HTR-8/SVneo (cell line): ENCODE results near the gene DUSP19.
"Not testable (repeated sequence)": the region's sequence is repeated elsewhere in the genome, so short reads cannot be mapped to it uniquely, and the experiment has no call there.

Source experiments
- DNase-seq: peaks from one replicate; pipeline ENCODE4 v3.0.0; 2011; ENCODE audit warnings: low spot score, mixed read lengths; ENCODE audit not compliant: insufficient read length
- FAIRE-seq: peaks from 2 replicates; lab custom pipeline; 2011; peaks lifted over from hg19 to GRCh38; lab: Jason Lieb, UNC

DUSP19 gene, protein sequence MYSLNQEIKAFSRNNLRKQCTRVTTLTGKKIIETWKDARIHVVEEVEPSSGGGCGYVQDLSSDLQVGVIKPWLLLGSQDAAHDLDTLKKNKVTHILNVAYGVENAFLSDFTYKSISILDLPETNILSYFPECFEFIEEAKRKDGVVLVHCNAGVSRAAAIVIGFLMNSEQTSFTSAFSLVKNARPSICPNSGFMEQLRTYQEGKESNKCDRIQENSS

DNA sequence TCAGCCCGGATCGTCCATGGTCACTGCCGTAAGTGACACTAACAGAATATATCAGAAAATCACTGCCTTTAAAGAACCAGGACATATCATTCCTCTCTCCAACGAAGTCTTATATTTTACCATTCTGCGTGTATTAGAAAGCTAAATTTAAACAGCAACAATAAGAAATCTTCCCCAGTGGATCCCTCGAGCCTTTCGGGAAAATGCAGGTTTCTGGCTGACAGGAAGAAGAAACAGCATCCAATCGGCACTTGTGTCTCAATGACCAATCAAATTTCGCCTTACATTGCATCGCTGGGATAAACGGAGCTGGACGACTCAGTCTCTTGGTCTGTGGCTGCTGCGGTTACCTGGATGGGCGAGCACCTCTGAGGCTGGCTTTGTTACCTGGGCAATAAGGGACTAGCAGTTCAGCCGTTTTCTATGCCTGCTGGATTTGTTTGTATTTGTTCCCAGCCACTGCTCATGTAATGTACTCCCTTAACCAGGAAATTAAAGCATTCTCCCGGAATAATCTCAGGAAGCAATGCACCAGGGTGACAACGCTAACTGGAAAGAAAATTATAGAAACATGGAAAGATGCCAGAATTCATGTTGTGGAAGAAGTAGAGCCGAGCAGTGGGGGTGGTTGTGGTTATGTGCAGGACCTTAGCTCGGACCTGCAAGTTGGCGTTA is at the start of gene DUSP19:
Gene DUSP19 (plus strand): TSS at position 284 of the 675 bp plus-strand sequence. CDS start 187 bp downstream, at position 471.
- no peak for FAIRE-seq
- peak; percentile 90 for DNase-seq

DNA sequence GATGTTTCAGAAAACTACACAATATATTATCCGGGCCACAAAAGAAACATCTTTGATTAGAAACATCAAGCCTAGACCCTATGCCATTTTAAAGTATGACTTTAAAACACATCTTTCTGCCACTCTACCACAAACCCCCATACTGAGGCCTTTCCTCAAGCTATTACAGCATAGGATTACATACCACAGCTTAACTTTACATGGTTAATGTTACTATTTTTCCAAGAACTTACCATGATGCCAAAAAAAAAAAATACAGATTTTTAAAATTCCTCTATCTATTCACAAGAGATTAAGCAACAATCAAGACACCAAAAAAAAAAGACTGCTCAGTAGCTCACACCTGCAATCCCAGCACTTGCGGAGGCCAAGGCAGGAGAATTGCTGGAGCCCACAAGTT is 49.3 kb upstream of the DUSP19 start:
- DNase-seq (no peak), FAIRE-seq (no peak)

DNA sequence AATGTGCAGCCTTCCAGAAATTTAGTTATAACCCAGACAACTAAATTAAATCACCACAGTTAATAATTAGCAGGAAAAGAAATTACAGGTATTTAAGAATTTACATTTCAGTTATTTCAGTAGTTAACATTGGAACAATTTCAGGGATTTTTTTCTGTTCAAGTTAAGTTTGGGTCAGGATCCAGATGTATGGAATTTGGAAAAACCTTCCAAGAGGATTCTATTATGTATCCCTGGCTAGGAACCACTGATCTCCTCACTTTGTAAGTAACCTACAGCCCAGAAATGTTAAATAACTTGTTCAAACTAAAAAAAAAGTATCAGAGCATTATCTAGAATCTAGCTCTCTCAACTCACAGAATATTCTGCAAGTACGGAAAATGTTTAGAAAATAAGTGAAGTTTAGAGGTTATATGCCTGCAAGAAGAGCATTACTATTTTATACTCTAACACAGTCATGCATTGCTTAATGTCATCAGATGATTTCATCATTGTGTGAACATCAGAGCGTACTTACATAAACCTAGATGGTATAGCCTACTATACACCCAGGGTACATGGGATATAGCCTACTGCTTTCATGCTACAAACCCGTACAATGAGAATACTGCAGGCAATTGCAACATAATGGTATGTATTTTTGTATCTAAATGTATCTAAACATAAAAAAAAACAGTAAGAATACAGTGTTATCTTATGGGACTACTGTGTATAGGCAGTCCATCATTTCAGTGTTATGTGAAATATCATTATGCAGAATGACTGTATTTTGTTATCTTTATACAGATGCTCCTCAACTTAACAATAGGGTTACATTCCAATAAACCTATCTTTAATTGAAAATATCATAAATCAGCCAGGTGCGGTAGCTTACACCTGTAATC is 46.4 kb upstream of the DUSP19 start:
- FAIRE-seq, result no peak
- DNase-seq, result no peak

DNA sequence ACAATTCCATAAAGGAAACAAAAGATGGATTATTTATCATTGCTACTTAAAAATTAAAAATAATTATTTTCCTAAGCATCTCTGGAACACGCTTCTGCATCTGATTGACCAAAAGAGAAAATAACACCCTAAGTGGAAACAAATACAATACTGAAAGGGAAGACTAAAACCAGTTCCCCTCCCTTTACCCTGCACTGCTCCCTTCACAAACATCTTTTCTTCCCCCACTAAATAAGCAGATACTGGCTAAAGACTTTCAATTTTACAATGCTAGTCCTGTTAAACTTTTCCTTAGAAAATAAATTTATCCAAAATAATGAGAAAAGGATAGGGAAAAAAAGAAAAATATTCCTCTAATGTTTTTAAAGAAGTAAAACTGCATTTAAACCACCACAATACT is 44.6 kb upstream of the DUSP19 start:
- FAIRE-seq, result no peak
- DNase-seq, result no peak

- FAIRE-seq, result no peak
- no peak for DNase-seq
Observed at GRCh38 chr2:183034806-183035205, 43.7 kb upstream of the DUSP19 start.

- DNase-seq, result no peak
- no peak for FAIRE-seq
Observed at GRCh38 chr2:183035298-183035953, 43.1 kb upstream of the DUSP19 start.

GRCh38 chr2:183035954-183036669 is 42.4 kb upstream of the DUSP19 start:
- DNase-seq (no peak), FAIRE-seq (no peak)

DNA sequence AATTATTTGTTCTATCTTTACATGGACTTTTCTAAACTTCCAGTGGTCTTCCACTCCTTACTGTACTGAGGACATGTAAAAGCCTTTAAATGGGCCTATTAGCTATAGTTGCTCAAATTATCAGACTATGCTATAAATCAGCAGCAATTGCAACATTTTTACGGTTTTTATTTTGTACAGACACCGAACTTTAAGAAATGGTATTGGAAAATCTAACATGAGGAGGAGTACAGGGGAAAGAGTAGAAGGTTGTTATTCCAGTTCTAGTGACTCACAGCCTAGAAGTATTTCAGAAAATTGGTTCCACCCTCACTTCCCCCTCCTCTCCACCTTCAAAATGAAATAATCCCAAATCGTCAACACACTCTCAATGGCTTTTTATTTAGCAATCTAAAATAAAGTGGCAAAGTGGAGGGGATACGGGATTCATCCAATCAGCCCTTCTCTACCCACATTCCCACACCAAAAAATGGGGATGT is 41.4 kb upstream of the DUSP19 start:
- peak; percentile 17 for DNase-seq
- FAIRE-seq, result no peak

DNA sequence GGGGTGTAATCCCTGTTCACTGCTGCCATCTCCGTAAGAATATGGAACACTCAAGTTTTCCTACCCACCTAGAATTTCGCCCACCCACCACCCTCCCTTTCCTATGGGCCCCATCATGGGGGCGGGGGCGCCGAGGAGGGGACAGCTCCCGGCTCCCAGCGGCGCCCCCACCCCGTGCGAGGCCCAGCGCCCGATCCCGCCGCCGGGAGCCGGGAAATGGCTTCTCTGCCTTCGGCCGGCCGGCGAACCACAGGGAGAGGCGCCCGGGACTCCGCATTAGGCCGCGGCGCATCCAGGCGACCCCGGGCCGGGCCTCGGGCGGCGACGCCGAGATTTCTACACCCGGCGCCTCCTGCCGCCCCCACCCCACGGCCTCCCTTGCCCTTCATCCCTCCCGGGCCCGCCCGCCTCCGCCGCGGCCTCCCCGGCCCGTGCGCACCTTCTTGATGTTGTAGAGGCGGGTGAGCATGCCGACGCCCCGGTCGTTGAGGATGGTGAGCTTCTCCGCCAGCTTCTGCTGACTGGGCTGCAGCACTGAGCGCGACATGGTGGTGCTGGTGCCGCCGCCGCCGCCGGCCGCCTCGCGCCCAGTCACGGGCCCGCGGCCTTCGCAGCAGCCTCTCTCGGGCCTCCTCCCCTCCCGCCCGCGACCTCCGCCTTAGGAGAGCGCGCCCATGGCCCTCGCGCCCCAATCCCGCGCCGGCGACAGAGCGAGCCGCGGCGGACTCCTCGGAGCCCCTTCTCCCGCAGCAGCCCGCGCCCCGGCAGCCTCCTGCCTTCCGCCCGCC is 40.8 kb upstream of the DUSP19 start:
- FAIRE-seq, result no peak
- DNase-seq, result peak; percentile 10

- peak; percentile 79 for DNase-seq
- peak; percentile 33 for FAIRE-seq
Observed at GRCh38 chr2:183038341-183039300, 39.9 kb upstream of the DUSP19 start, which contains the start of gene NCKAP1. Gene NCKAP1, minus strand, starts transcription at chr2:183038457. Its CDS starts 358 bp downstream, at chr2:183038099.

GRCh38 chr2:183040604-183041003 is 37.9 kb upstream of the DUSP19 start:
- DNase-seq, result no peak
- no peak for FAIRE-seq

- FAIRE-seq, DNase-seq: not testable (repeated sequence)
Observed at GRCh38 chr2:183043580-183043979, 35.0 kb upstream of the DUSP19 start.

DNA sequence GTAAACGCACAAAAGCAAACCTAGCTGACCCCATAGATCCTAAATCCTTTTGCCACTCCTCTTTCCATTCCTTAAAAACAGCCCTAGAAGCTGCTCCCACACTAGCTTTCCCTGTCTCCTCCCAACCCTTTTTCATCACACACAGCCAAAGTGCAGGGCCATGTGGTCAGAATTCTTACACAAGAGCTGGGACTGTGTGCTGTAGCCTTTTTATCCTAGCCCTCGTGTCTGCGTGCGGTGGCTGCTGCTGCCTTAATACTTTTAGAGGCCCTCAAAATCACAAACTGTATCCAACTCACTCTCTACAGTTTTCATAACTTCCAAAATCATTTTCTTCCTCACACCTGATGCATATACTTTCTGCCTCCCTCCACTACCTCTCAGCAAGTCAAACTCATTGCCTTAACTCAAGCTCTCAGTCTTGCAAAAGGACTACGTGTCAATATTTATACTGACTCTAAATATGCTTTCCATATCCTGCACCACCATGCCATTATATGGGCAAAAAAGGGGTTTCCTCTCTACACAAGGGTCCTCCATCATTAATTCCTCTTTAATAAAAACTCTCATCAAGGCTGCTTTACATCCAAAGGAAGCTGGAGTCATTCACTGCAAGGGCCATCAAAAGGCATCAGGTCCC is 30.9 kb upstream of the DUSP19 start:
- DNase-seq, FAIRE-seq: not testable (repeated sequence)

- DNase-seq, result no peak
- no peak for FAIRE-seq
Observed at GRCh38 chr2:183049420-183049819, 29.1 kb upstream of the DUSP19 start.

GRCh38 chr2:183057333-183057985 is 21.1 kb upstream of the DUSP19 start:
- FAIRE-seq, result no peak
- DNase-seq, result no peak

DNA sequence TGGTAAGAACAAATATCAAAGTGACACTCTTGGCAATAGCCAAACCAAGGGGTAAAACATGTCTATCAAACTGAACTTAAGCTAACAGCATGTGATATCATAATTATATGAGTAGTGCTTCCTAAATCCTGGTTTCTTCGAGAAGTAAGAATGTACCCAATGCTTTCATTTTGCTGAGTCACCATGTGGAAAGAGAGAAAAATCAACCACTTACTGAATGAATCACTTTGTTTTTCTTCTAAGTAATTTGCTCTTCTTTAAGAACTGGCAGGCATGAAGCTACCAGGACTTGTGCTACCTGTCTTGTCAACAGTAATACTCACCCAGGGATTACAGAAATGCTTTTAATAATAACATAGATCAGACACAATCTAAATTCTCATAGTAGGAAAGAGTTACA is 19.0 kb upstream of the DUSP19 start:
- no peak for FAIRE-seq
- DNase-seq, result peak; percentile 56
